Stimulated activated CD4-positive, alpha-beta T cell treated with anti-CD3 and anti-CD28 coated beads, Interleukin-12 subunit alpha, Interleukin-12 subunit beta, amount 100 ng/mL, for 24 hours (primary cell): ENCODE data around the gene ERCC6L2.

Experiments used
- DNase-seq, 2 experiments: peaks; one replicate each; pipeline ENCODE4 v3.0.0-alpha.2; 2020; ENCODE audit warnings: low read depth in 2 of 2

The ERCC6L2 gene

GRCh38 chr9:95875305-95876137 lies at the start of gene ERCC6L2:
Gene ERCC6L2 (plus strand): TSS chr9:95875691. CDS start chr9:95876039, 348 bp downstream.
- peak; percentile 87 to 91 for DNase-seq

GRCh38 chr9:95826183-95826838 lies 49.2 kb upstream of the ERCC6L2 start:
- DNase-seq = no peak

GRCh38 chr9:95830768-95831167 lies 44.7 kb upstream of the ERCC6L2 start:
- DNase-seq = no peak

- DNase-seq = no peak
Measured at GRCh38 chr9:95831810-95832209, 43.7 kb upstream of the ERCC6L2 start.

GRCh38 chr9:95833546-95834178 lies 41.8 kb upstream of the ERCC6L2 start:
- DNase-seq = no peak

- DNase-seq = no peak
Measured at GRCh38 chr9:95834281-95834907, 41.1 kb upstream of the ERCC6L2 start.

- no peak for DNase-seq
Measured at GRCh38 chr9:95835393-95835792, 40.1 kb upstream of the ERCC6L2 start.

- no peak for DNase-seq
Measured at GRCh38 chr9:95836072-95836471, 39.4 kb upstream of the ERCC6L2 start.

GRCh38 chr9:95839012-95839411 lies 36.5 kb upstream of the ERCC6L2 start:
- DNase-seq = no peak

- DNase-seq = no peak
Measured at GRCh38 chr9:95840074-95840473, 35.4 kb upstream of the ERCC6L2 start.

GRCh38 chr9:95841377-95841776 lies 34.1 kb upstream of the ERCC6L2 start:
- DNase-seq = no peak

GRCh38 chr9:95845751-95846150 lies 29.7 kb upstream of the ERCC6L2 start:
- DNase-seq = no peak

- DNase-seq = no peak
Measured at GRCh38 chr9:95848764-95849163, 26.7 kb upstream of the ERCC6L2 start.

- DNase-seq = no peak
Measured at GRCh38 chr9:95852059-95853032, 23.1 kb upstream of the ERCC6L2 start.

- DNase-seq = no peak
Measured at GRCh38 chr9:95854386-95855020, 21.0 kb upstream of the ERCC6L2 start.

- no peak for DNase-seq
Measured at GRCh38 chr9:95855961-95856360, 19.5 kb upstream of the ERCC6L2 start.

- DNase-seq = no peak
Measured at GRCh38 chr9:95857124-95857523, 18.4 kb upstream of the ERCC6L2 start.

- no peak for DNase-seq
Measured at GRCh38 chr9:95857896-95858295, 17.6 kb upstream of the ERCC6L2 start.

GRCh38 chr9:95862343-95862742 lies 13.1 kb upstream of the ERCC6L2 start:
- no peak for DNase-seq

GRCh38 chr9:95864852-95865580 lies 10.5 kb upstream of the ERCC6L2 start:
- DNase-seq = no peak
